WERI-Rb-1 (cell line): ENCODE data around the gene ADAMTS5.

Experiments used
- DNase-seq: peaks from one replicate; pipeline ENCODE4 v3.0.0-alpha.2; 2020
- H3K27ac ChIP-seq: fragments of 250-450 bp; sonication (Bioruptor Pico); 2 replicates; pipeline ENCODE4 v1.5.1; 2020; ENCODE audit warnings: mild to moderate bottlenecking, moderate library complexity
- H3K27me3 ChIP-seq: fragments of 250-450 bp; sonication (Bioruptor Pico); 2 replicates; pipeline ENCODE4 v1.5.1; 2021; ENCODE audit warnings: mild to moderate bottlenecking, low read depth, moderate library complexity; ENCODE audit not compliant: insufficient read depth, severe bottlenecking
- H3K36me3 ChIP-seq: fragments of 250-450 bp; sonication (Bioruptor Pico); 2 replicates; pipeline ENCODE4 v1.5.1; 2020; ENCODE audit warnings: mild to moderate bottlenecking, moderate library complexity
- H3K4me3 ChIP-seq: 2 replicates; pipeline ENCODE4 v1.5.1; 2011; ENCODE audit warnings: low read depth, mild to moderate bottlenecking, control low read depth, low read length
- H3K9me3 ChIP-seq: fragments of 250-450 bp; sonication (Bioruptor Pico); 2 replicates; pipeline ENCODE4 v1.5.1; 2021; ENCODE audit warnings: mild to moderate bottlenecking, moderate library complexity; ENCODE audit not compliant: severe bottlenecking
- CTCF ChIP-seq: IDR thresholded peaks from 2 replicates; pipeline ENCODE4 v1.5.1; 2011; ENCODE audit warnings: low read depth, mild to moderate bottlenecking, control low read depth, inconsistent platforms, low read length

The ADAMTS5 gene

GRCh38 chr21:26973226-26973625, 6.3 kb upstream of the ADAMTS5 start:
- H3K4me3 ChIP-seq = no peak overlapping the region
- H3K27ac ChIP-seq = no peak overlapping the region
- no peaks in the 10 kb centered on the region for H3K9me3 ChIP-seq
- no peaks in the 10 kb centered on the region for H3K36me3 ChIP-seq
- DNase-seq = no peak
- TF ChIP-seq CTCF = no peak
- peaks cover 72% of the 10 kb centered on the region for H3K27me3 ChIP-seq

GRCh38 chr21:26972192-26972591, 5.3 kb upstream of the ADAMTS5 start:
- Histone ChIP-seq H3K27me3 (peaks cover 74% of the 10 kb centered on the region), H3K27ac (no peak overlapping the region), H3K9me3 (peaks cover under 1% of the 10 kb centered on the region), H3K4me3 (no peak overlapping the region), H3K36me3 (no peaks in the 10 kb centered on the region)
- DNase-seq = no peak
- no peak for TF ChIP-seq CTCF

DNA sequence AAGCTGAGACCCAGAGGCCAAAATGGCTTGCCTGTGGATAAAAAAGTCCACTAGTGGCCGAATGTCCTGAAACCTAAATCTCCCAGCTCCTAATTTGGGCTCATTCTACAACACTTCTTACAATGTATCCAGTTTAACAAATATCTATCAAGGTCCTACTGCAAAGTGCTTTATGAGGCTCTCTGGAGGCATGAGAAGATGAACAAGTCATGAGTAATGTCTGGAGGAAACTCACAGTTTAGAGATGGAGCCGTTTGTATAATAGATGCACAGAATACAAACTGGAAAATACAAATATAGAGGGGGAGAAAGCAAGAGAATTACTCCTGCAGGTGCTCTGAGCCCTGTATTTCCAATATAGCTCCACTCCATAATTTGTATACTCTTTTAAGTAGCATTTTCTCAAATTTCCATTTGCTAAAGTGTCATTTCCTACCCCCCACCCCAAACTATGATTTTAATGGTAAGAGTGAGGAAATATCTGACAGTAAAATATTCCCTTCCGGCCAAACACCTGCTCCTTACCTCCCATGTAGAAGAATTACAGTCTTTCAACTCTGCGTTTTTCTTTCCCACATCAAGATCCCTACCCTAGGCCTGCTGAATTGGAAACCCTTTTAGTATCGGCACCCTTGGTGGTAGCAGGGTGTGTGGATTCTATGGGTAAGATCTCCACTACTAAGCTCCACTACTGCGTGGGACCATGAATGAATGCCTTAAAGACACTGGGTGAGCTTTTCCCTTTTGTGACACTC, 3.3 kb upstream of the ADAMTS5 start:
- Histone ChIP-seq H3K27me3 (peaks cover 86% of the 10 kb centered on the region), H3K9me3 (peaks cover 17% of the 10 kb centered on the region), H3K27ac (no peak overlapping the region), H3K4me3 (no peak overlapping the region), H3K36me3 (no peaks in the 10 kb centered on the region)
- TF ChIP-seq CTCF = no peak
- DNase-seq = no peak

DNA sequence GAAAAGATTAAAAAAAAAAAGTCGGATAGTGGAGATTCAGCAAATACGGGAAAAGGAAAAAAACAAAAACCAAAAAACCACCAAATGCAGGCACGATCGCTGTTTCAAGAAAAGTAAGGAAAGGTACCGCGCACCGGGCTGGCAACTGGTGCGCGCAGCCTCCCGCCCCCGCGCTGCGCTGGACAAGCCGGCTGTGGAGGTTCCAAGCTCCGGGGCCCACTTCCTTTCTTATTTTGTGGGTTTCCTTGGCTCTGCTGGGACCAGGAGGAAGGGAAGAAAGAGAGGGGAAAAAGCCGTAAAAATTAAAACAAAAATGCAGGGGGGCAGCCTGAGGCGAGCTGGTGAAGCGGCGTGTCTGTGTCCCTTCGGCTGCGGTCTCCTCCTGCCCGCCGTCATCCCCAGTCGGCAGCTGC, 233 bp downstream of the ADAMTS5 start:
- peaks cover 97% of the 10 kb centered on the region for H3K27me3 ChIP-seq
- H3K9me3 ChIP-seq = peaks cover 19% of the 10 kb centered on the region
- H3K4me3 ChIP-seq = no peak overlapping the region
- H3K36me3 ChIP-seq = no peaks in the 10 kb centered on the region
- no peak for TF ChIP-seq CTCF
- no peak for DNase-seq
- no peak overlapping the region for H3K27ac ChIP-seq

DNA sequence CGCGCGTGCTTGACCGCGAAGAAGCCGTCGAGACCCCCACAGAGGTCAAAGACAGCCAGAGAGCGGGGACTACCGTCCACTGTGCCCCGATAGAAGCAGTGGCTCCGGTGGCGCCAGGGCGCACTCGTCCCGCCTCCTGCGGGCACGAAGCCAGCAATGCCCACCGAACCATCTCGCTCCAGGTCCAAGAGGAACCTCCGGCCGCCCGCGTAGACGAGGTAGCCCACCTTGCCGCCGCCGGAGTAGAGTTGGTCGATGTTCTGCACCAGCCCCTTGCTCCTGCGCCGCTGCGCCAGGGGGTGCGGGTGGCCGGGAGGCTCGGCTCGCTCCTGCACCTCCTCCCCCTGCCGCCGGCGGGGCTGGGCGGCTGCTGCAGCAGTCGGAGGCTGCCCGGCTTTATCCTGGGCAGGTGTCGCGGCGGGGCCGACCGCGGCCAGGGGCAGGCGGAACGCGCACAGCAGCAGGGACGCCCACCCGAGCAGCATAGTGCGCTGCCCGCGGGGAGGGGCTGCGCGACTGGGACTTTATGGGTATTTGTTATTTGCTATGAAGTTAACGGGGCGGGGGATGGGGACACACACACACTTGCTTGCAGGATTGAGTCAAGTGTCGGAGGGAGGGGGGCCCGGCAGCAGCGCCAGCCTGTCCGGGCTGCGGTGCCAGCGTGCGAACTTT, 844 bp downstream of the ADAMTS5 start:
- no peak for DNase-seq
- H3K36me3 ChIP-seq = no peaks in the 10 kb centered on the region
- no peak overlapping the region for H3K27ac ChIP-seq
- peaks cover 19% of the 10 kb centered on the region for H3K9me3 ChIP-seq
- peaks cover 99% of the 10 kb centered on the region for H3K27me3 ChIP-seq
- no peak overlapping the region for H3K4me3 ChIP-seq
- no peak for TF ChIP-seq CTCF
